HL-60 (cell line): ENCODE results near the gene PC.

ENCODE experiments used
- DNase-seq, 2 experiments: peaks; one replicate each; pipeline ENCODE4 v3.0.0-alpha.2; 2010 to 2020; ENCODE audit warnings: low read depth in 1 of 2, low spot score in 1 of 2
- H3K27ac ChIP-seq: fragments of 250-450 bp; sonication (Bioruptor Pico); replicated peaks from 2 replicates; pipeline ENCODE4 v1.5.1; 2020; ENCODE audit warnings: mild to moderate bottlenecking, moderate library complexity
- H3K27me3 ChIP-seq: fragments of 250-450 bp; sonication (Bioruptor Pico); 2 replicates; pipeline ENCODE4 v1.5.1; 2021; ENCODE audit warnings: mild to moderate bottlenecking, moderate library complexity; ENCODE audit not compliant: insufficient read depth, poor library complexity, severe bottlenecking
- H3K4me3 ChIP-seq: replicated peaks from 2 replicates; pipeline ENCODE4 v1.5.1; 2011; ENCODE audit warnings: mild to moderate bottlenecking, control low read depth, low read length; ENCODE audit not compliant: insufficient read depth
- CTCF ChIP-seq: IDR thresholded peaks from one replicate; pipeline ENCODE4 v1.5.1; 2011; ENCODE audit warnings: low read length, control low read depth, inconsistent platforms; ENCODE audit not compliant: insufficient read depth
- GABPA ChIP-seq: IDR thresholded peaks from 2 replicates; pipeline ENCODE4 v1.6.1; 2012; ENCODE audit warnings: low read depth
- POLR2AphosphoS5 ChIP-seq: IDR thresholded peaks from 2 replicates; pipeline ENCODE4 v1.6.1; 2012; ENCODE audit warnings: low read depth
- SPI1 ChIP-seq: IDR thresholded peaks from 2 replicates; pipeline ENCODE4 v1.6.1; 2012; ENCODE audit warnings: low read depth, mild to moderate bottlenecking, borderline replicate concordance
- TF ChIP-seq, protein P1 (sequence below): IDR thresholded peaks from 2 replicates; pipeline ENCODE4 v1.6.1; 2012; ENCODE audit warnings: low read depth; ENCODE audit not compliant: insufficient replicate concordance

PC gene

DNA sequence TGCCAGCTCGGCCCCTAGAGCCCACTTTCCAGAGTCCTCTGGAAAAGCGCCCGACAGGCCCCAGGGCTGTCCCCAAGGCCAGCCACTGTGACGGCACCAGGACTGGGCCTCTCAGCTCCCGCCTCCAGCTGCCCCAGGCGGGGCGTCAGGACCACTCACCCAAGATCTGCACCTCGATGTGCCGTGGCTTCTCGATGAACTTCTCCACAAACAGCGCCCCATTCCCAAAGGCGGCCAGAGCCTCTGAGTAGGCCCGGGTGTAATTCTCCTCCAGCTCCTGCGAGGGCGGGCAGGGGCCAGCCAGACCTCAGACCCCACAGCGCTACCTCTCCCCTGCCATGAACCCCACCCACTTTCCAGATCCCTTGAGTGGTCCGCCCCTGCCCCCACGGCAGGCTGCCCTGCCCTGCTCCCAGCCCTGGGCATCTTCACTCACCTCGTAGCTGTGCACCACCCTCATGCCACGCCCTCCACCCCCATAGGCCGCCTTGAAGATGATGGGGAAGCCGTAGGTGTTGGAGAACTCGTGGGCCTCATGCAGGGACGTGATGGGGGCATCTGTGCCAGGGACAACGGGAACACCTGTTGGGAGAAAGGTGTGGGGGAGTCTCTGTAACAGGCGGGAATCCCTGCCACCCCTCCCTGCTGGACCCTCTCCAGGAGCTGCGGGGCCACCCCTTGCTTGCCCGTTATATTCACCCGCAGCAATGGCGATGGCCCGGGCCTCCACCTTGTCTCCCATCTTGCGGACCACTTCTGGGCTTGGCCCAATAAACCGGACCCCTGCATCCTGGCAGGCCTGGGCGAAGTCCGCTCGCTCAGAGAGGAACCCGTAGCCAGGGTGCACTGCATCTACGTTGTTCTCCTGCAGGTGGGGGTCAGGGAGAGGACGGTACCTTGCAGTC lies 87.3 kb downstream of the PC start:
- Histone ChIP-seq H3K4me3 (no peak overlapping the region), H3K27me3 (no peaks in the 10 kb centered on the region), H3K27ac (no peak overlapping the region)
- no peak for DNase-seq
- no peak for TF ChIP-seq POLR2AphosphoS5
- TF ChIP-seq SPI1: no peak
- TF ChIP-seq GABPA: no peak
- TF ChIP-seq CTCF: no peak
- TF ChIP-seq, protein P1, sequence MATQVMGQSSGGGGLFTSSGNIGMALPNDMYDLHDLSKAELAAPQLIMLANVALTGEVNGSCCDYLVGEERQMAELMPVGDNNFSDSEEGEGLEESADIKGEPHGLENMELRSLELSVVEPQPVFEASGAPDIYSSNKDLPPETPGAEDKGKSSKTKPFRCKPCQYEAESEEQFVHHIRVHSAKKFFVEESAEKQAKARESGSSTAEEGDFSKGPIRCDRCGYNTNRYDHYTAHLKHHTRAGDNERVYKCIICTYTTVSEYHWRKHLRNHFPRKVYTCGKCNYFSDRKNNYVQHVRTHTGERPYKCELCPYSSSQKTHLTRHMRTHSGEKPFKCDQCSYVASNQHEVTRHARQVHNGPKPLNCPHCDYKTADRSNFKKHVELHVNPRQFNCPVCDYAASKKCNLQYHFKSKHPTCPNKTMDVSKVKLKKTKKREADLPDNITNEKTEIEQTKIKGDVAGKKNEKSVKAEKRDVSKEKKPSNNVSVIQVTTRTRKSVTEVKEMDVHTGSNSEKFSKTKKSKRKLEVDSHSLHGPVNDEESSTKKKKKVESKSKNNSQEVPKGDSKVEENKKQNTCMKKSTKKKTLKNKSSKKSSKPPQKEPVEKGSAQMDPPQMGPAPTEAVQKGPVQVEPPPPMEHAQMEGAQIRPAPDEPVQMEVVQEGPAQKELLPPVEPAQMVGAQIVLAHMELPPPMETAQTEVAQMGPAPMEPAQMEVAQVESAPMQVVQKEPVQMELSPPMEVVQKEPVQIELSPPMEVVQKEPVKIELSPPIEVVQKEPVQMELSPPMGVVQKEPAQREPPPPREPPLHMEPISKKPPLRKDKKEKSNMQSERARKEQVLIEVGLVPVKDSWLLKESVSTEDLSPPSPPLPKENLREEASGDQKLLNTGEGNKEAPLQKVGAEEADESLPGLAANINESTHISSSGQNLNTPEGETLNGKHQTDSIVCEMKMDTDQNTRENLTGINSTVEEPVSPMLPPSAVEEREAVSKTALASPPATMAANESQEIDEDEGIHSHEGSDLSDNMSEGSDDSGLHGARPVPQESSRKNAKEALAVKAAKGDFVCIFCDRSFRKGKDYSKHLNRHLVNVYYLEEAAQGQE: no peak

DNA sequence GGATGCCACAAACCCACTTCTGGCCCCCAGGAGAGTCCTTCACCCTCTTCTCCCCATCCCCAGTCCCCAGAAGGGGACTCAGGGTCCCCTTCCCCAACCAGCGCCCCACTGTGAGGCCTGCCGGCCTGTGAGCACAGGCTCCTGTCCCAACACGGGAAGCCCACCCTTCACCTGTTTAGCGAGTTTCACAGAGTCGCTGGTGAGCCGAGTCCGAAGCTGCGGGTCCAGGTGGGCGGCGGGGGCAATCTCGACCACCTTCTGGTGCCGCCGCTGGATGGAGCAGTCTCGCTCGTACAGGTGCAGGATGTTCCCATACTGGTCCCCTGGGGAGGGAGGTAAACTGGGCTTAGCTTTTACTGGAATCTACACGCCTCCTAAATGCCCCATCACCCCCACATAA lies 88.1 kb downstream of the PC start:
- Histone ChIP-seq H3K4me3 (no peak overlapping the region), H3K27ac (no peak overlapping the region), H3K27me3 (no peaks in the 10 kb centered on the region)
- TF ChIP-seq SPI1 (no peak), GABPA (no peak), POLR2AphosphoS5 (no peak), CTCF (no peak)
- TF ChIP-seq, protein P1: no peak
- no peak for DNase-seq

DNA sequence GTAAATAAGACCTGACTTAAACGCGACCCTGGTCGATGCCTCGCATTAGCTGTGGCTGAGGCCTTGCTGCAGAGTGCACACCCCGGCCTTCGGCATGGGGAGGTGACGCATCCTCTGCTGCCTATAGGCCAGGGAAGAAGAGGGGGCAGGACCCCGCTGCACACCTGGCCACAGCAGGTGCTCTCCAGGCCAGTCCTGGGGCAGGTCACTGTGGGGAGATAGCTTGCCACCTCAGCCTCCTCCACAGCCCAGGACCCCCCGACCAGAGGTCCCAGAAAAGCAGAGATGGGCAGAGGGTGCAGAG lies 88.7 kb downstream of the PC start:
- no peak overlapping the region for H3K27ac ChIP-seq

More for the DNA sequence above, 88.7 kb downstream of the PC start:
- H3K27me3 ChIP-seq: no peaks in the 10 kb centered on the region
- no peak for DNase-seq
- TF ChIP-seq POLR2AphosphoS5 (no peak), GABPA (no peak), SPI1 (no peak), CTCF (no peak)
- TF ChIP-seq, protein P1: no peak
- no peak overlapping the region for H3K4me3 ChIP-seq
